GM18517 (cell line): ENCODE measurements around the gene CRISP2.
"Not testable (repeated sequence)": the region's sequence is repeated elsewhere in the genome, so short reads cannot be mapped to it uniquely, and the experiment has no call there.

ENCODE experiments used
- ATAC-seq: cut with Tn5 transposase; IDR thresholded peaks from one replicate; pipeline ENCODE4 v1.9.1; 2021; ENCODE audit warnings: mild to moderate bottlenecking, moderate library complexity; ENCODE audit not compliant: unreplicated experiment

Gene CRISP2, protein sequence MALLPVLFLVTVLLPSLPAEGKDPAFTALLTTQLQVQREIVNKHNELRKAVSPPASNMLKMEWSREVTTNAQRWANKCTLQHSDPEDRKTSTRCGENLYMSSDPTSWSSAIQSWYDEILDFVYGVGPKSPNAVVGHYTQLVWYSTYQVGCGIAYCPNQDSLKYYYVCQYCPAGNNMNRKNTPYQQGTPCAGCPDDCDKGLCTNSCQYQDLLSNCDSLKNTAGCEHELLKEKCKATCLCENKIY

DNA sequence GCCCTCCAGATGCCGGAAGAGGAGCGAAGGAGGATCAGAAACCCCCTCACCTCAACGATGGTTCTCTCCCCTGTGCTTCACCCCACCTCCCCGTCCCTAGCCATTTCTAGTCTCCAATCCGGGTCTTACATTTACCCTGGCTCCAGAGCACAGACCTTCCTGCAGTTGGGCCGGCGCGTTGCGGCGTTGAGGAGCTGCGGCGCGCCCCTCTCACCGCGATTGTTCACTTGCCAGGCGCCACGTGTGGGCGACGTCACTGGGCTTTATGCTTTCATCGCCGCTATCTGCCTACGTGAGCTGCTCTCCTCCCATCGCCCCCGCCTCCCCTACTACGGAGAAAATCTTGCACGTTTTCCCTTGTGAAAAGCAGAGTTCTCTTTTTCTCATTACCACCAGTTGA, at the start of gene CRISP2:
Gene CRISP2, minus strand, starts transcription at position 198 of the 400 bp plus-strand sequence. CDS start 4,347 bp downstream, outside the sequence.
- no peak for ATAC-seq

DNA sequence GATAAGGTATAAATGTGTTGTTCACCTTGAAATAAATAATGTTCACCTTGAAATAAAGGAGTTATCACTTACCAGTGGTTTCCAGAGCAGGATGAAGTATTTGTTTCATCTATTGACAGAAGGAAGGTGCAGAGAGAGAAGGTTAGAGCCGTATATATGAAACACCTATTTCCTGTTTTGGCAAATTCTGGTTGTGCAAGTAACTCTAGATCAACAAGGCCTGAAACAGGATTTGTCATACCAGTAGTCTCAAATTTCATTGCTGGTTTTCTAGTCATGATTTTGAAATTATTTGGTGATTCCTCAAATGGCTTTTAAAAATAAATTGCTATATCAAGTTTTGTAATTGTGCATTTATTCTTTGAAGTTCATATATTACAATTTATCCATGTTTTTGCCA, 30.9 kb upstream of the CRISP2 start, which contains the start of gene CRISP3:
Gene CRISP3, minus strand, starts transcription at position 130 of the 400 bp plus-strand sequence. Its CDS starts 21 bp downstream, at position 109.
- ATAC-seq = no peak

DNA sequence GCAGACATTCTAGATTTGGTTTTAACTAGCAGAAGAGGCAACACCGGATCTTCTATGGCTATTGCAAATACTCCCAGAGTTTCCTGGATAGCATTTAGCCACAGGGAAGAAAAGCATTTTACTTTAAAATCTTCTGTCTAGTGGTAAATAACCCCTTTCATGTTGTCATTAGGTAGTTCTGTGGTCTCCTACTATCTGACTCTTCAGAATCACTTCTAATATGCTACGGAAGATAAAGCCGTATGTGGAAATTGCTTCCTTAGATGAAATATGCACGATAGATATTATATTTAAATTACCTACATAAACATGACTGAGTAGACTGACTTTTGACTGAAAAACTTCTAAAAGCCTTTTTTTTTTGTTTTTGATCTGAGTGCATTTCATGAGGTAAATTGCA, 30.1 kb upstream of the CRISP2 start:
- no peak for ATAC-seq

DNA sequence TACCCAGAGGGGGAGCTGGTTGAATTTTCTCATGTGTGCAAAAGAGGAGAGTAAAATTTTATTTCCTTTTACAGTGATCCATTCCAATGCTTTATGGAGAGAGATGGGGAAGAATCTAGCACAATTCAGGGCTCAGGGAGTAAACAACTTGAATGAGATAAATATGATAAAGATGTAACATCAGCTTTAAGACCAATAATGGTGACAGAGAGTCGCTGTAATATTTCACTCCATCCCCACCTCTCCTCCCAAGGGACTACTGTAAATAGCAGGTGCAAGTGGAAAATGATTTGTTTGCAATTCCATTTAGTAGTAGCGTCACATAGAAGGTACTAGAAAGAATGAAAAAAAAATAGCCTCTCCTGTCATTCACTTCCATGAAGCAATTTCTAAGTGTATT, 26.1 kb upstream of the CRISP2 start:
- no peak for ATAC-seq

DNA sequence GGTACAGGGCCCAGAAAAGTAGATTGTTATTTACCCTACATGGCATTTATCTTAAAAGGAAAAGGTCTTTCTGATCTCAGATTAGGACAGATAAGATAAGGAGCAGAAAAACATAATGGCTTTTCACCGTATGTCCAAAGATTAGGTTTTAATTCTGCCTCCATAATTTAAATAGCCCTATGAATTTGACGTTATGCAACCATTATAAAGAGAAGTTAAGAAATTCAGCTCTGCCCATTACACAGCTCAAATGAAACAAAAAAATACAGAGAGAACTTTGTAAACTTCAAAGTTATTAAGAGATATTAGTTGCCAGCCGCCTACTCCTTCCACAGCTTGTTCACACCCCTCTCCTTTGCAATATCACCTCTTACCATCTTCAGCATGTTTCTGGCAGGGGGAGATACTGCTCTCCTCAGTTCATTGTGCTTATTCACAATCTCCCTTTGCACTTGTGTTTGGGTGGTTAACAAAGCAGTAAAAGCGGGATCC, 22.7 kb upstream of the CRISP2 start:
- no peak for ATAC-seq

DNA sequence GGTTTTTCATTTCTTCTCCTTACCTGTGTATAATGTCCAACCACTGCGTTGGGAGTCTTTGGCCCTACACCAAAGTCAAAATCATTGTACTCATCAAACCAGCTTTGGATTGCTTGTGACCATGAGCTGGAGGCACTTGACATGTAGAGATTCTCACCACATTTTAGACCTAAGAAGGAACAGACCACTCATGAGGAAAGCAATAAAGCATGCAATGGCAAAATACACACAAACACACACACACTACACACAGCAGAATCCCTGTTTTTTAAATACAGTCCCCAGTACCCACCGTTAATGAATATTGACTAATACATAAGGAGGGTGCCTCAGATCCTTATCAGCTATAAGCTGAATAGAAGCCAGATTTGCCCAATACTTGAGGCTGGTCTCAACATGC, 20.3 kb upstream of the CRISP2 start:
- ATAC-seq = no peak

DNA sequence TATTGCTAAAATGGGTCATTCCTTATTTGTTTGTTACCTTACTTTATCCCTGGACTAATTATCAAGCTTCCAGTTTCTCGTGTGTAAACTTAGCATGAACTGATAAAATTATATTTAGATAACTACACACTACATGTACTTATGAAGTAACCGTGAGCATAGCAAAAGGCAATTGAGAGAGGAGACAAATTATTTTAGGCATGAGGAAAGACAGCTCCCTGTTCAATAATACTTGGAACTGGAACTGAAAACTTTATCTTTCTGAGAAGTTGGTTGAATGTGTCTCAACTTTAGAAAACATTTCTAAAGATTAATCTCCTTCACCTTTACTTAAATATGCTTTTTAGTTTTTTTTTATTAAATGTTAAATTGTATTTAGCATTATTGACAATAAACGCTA, 19.4 kb upstream of the CRISP2 start:
- no peak for ATAC-seq

DNA sequence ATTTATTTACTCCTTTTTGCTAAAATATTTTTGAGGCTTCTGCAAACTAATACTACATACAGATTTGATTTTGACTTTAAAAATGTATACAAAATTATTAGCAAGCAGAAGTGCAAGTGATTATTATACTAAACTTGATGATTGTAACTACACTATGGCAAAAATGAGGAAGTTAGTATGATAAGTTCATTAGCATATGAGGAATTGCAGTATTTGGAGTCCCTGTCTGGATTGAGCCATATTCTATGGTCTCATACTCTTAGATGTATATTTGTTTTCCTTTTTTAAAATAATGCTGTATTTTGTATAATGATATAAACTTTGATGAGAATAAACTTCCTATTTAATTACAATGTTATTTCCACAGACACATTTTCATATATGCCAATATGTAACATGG, 16.9 kb upstream of the CRISP2 start:
- no peak for ATAC-seq

DNA sequence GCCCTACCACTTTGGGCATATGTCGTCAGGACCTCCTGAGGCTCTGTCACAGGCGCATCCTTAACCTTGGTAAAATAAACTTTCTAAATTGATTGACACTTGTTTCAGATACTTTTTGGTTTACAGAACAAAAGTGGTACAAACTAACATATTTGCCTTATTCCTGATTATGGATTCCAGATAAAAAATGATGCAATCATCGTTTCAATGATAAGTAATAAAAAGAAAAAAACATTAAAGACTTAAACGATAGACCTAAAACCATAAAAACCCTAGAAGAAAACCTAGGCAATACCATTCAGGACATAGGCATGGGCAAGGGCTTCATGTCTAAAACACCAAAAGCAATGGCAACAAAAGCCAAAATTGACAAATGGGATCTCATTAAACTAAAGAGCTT, 10.6 kb upstream of the CRISP2 start:
- ATAC-seq = not testable (repeated sequence)

DNA sequence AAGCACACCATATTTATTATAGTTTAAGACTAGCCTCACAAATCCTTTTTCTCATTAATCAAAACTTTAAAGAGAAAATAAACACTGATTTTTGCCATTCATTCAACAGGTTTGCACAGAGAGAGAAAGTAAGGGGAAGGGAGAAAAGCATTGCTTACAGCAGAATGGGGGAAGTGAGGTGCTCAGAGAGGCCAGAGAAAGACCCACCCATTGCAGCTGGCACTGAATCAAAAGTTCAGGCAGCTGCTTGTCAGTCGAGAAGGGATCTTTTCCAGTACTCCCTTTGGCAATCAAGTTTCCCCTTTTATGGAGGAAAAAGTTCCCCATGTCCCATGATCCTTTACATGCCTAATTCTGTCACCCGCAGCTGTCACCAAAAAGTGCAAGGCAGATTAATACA, 8.0 kb upstream of the CRISP2 start:
- ATAC-seq = no peak

DNA sequence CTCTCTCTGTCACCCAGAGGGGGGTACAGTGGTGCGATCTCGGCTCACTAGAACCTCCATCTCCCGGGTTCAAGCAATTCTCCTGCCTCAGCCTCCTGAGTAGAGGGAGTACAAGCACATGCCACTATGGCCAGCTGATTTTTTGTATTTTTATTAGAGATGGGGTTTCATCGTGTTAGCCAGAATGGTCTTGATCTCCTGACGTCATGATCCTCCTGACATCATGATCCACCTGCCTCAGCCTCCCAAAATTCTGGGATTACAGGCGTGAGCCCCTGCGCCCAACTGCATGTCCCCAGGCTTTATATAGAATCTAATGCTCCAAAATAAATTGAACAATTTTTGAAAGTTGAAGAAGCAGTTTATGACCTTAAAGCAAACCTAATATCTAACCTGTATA, 7.0 kb upstream of the CRISP2 start:
- no peak for ATAC-seq

DNA sequence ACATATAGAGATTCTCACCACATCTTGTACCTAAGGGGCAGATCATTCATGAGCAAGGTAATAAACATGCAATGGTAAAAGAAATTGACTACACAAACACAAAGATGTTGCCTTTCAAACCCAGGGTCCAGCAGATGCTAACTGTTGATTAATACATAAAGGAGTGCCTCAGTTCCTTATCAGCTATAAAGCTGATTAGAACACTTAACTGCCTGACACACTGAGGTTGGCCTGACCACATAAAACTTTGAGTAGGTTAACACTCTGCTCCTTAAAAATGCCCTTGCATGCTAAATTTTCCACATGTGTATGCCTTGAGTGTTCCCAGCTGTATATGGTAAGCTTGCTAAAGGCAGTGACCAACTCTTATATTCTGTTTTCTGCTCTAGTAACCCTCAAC, 14.9 kb downstream of the CRISP2 start:
- no peak for ATAC-seq

DNA sequence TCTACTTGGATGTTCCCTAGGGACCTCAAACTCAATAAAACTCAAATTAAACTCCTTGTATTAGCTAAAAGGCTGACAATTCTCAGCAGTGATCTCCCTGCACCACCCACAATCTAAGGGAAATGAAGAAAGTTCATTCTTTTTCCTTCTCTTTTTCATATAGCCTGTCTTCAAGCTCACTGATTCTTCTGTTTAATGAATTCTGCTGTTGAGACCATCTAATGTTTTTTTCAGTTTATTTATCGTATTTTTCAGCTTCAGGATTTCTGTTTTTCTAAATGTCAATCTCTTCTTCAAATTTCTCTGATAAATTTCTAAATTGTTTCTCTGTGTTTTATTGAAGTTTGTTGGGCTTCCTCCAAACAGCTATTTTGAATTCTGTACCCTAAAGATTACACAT, 19.8 kb downstream of the CRISP2 start:
- no peak for ATAC-seq

DNA sequence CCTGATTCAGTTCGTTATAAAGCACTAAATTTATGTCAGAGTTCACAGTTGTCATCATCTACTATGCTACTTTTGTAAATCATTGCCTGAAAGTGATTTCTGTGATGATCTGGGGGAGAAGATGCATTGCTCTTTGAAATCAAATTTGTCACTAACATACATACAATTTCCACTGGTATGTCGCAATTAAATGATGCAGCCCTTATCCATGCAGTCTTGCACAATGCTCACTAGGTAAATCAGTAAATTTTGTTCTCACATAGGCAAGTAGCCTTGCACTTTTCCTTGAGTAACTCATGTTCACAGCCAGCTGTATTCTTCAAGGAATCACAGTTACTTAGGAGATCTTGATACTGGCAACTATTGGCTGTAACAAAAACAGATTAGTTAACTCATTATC, 20.8 kb downstream of the CRISP2 start:
- no peak for ATAC-seq

DNA sequence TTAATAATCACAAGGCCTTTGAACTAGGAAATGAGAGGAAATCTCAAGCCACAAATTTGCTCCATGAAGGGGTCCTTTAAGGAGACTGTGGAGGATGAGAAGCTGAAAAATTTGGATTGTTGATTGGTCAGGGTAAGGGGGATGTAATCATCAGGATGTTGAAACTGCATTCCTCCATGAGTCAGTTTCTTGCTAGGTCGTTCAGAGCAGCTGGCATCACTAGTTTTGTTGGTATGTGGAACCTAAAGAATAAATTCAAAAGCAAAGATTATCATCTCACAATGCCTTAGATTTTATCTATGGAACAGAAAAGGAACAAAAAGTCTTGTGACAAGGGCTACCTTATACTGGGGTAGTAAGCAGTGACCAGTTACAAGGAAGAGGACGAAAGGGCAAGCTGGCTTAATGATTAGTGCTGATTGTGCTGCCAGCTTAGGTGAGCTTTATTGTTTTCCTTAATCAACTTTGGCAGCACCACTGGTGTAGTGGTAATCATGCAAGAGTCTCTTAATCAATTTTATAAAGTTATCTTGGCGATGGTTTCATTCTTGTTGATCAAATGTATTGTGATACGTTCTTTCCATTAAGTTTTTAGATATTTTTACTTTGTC, 36.6 kb downstream of the CRISP2 start:
- ATAC-seq = no peak

DNA sequence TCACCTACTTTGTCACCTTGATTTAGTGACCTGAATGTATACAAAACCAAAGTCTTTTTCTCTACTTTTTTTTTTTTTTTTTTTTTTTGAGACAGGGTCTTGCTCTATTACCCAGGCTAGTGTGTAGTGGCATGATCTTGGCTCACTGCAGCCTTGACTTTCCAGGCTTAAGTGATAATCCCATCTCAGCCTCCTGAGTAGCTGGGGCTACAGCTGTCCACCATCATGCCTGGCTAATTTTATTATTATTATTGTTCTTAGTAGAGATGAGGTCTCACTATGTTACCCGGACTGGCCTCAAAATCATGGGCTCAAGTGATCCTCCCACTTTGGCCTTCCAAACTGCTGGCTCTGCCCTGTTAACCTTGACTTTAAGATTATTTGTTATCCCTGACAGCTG, 37.5 kb downstream of the CRISP2 start:
- no peak for ATAC-seq

DNA sequence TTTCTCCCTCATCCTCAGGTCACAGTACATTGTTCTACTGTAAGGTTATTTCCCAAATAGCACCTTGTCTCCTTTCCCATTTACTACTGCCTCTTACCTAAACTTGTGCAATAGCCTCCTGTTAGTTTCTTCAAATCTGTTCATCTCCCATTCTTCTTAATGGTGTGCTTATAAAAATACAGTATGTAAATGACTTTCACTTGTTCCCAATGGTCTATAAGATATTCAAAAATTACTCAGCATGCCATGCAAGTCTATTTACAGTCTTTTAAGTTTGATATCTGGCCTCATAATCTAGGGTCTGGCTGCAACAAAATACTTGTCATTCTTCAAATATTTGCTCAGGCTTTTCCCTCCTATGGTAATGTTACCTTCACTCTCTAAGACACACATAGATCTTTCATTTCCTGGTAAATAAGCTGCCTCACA, 45.2 kb downstream of the CRISP2 start:
- ATAC-seq = no peak

DNA sequence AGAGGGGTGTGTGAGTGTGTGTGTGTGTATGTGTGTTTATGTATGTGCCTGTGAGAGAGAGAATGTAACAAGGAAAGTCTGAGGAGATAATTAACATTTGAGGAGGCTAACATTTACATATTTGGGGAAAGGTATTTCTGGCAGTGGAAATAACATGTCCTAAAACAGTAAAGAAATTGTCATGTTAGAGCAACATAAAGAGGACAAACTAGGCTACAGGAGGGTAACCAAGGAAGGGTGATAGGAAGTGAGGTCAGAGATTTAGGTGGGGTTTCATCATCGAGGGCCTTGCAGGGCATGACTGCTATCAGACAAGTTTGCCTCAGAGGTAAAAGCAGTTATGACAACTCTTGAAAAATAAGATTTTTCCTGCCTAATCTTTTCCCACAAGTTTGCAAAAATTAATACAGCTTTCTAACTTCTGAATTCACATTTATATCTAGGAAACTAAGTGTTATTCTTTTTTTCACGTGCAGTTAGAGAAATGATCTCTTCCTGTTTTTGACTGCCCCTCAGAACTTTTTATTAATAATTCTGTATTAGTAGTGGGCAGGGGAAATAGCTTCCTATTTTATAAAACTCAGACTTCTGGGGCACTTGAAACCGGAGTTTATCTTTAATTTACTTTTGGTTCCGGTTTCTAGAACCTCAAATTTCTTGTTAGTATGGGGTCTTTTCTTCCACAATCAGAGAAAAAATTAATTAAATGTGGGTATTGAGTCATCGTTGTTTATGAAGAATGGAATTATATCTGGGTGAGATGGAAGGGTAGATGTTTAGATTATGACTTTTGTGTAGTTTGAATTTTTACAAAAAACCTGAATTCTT, 46.2 kb downstream of the CRISP2 start:
- no peak for ATAC-seq

DNA sequence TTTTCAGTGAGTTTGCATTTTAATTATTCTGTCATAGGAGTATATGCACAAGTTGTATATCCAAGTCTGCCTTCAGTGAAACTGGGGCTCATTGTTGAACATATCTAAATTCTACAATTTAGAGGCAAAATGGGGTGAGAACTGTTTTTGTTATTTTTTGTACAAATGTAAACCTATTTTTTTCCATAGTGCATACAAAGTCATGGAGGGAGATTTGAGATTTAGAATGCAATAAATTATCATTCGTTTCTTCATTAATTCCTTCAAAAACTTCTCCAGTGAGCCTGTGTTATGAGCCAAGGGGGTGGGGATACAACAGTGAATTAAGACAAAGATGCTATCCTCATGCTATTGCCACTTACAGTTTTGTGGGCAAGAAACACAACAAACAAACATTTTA, 46.9 kb downstream of the CRISP2 start:
- no peak for ATAC-seq

DNA sequence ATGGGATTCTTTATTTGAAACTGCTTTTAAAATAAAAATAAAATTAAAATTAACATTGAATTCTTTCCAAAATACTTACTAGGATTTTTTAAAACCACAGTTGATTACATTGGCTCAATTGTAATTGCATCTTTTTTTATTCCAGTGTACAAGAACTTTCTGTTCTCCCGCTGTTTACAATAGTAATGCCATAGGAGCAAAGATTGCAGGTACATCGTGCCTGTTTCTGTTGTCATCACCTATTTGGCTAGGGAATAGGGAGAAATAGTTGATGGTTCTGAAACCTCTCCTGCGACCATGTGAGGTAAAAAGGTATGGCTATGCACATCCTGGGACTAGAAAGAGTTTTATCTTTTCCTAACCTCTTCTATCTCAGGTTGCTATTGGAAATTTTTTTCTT, 48.5 kb downstream of the CRISP2 start:
- ATAC-seq = no peak

DNA sequence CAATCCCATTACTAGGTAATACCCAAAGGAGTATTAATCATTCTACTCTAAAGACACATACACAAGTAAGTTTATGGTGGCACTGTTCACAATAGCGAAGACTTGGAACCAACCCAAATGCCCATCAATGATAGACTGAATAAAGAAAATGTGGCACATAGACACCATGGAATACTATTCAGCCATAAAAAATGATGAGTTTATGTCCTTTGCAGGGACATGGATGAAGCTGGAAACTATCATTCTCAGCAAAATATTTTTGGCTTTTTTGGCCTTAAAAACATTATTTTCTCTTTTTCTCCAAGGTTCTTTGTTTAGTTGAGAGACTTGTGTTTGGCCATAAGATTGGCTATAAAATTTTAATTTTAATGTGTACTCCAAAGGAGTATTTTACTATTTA, 49.3 kb downstream of the CRISP2 start:
- not testable (repeated sequence) for ATAC-seq

DNA sequence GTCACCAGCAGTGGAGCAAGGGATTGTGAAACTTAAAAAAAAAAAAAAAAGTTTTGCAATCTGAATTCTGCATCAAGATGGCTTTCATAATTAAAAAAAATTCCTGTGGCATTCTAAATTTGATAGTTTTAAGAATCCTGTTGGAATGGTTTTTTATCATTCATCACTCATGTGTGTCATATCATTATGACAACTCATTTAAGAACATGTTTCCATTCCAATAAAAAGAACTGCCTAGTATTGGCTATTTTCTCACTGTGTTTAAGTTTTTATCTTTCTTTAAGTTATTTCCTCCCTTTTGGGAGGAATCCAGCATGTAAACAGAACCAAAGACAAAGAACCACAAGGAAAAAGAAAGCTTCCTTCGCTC, 50.5 kb downstream of the CRISP2 start:
- no peak for ATAC-seq
